Transverse colon (tissue), 4 donors: ENCODE results near the gene GALNT9.

ENCODE experiments used
- CTCF ChIP-seq, 5 experiments: fragments of 200-600 bp in 3 of 5; fragments of 450-650 bp in 2 of 5; sonication (generic) in 3 of 5; IDR thresholded peaks; 1 replicate in 2 of 5; 2 replicates in 3 of 5; pipeline ENCODE4 v1.5.1; 2016 to 2017; ENCODE audit warnings: antibody characterized with exemption in 5 of 5, inconsistent platforms in 3 of 5, mild to moderate bottlenecking in 2 of 5, moderate library complexity in 1 of 5
- EP300 ChIP-seq: sonication (generic); formaldehyde crosslinking; IDR thresholded peaks from one replicate; pipeline ENCODE4 v1.6.1; 2017; ENCODE audit warnings: antibody characterized with exemption, low read depth
- POLR2AphosphoS5 ChIP-seq, 3 donors: sonication (generic); formaldehyde crosslinking; IDR thresholded peaks; one replicate each; pipeline ENCODE4 v1.6.1; 2016; ENCODE audit warnings: antibody characterized with exemption in 3 of 3

GRCh38 chr12:132167611-132168310 lies 161.6 kb downstream of the GALNT9 start:
- TF ChIP-seq CTCF (IDR thresholded peaks at IDR 0.05) (no peak), POLR2AphosphoS5 (IDR thresholded peaks at IDR 0.05) (no peak), EP300 (no peak)
